Measurements from ENCODE around the gene MINDY2.

MINDY2 gene

GRCh38 chr15:58862326-58862725 lies 91.2 kb downstream of the MINDY2 start:
- Histone ChIP-seq H3K27me3 (ENCODE audit: control insufficient read depth, insufficient read depth, low read length) (no peaks in the 10 kb centered on the region; the same call in 1 of the 2 replicates), H3K4me3 (ENCODE audit: low read length) (no peak overlapping the region), H3K36me3 (ENCODE audit: control insufficient read depth, insufficient read depth, low read length) (no peaks in the 10 kb centered on the region), H3K4me1 (ENCODE audit: control insufficient read depth, insufficient read depth, low read length) (peaks cover 4% of the 10 kb centered on the region), H3K27ac (ENCODE audit: low read length) (no peak overlapping the region), H3K9me3 (ENCODE audit: control insufficient read depth, insufficient read depth, low read length) (no peaks in the 10 kb centered on the region)
- no peak for DNase-seq (ENCODE audit: low read depth, low spot score)
- no CpG with 5 or more reads among the region's 2 CpGs for WGBS (ENCODE audit: insufficient coverage, insufficient read length)

- no CpG with 5 or more reads among the region's 54 CpGs for WGBS (ENCODE audit: insufficient coverage, insufficient read length)
- Histone ChIP-seq H3K36me3 (ENCODE audit: control insufficient read depth, insufficient read depth, low read length) (no peaks in the 10 kb centered on the region), H3K27me3 (ENCODE audit: control insufficient read depth, insufficient read depth, low read length) (no peaks in the 10 kb centered on the region; the same call in 1 of the 2 replicates), H3K4me1 (ENCODE audit: control insufficient read depth, insufficient read depth, low read length) (peaks cover 4% of the 10 kb centered on the region), H3K4me3 (ENCODE audit: low read length) (peak overlapping the region; percentile 20; the same call in 1 of the 2 replicates), H3K27ac (ENCODE audit: low read length) (no peak overlapping the region), H3K9me3 (ENCODE audit: control insufficient read depth, insufficient read depth, low read length) (no peaks in the 10 kb centered on the region)
- DNase-seq (ENCODE audit: low read depth, low spot score), result peak; percentile 22
Measured at GRCh38 chr15:58864602-58865424, 93.7 kb downstream of the MINDY2 start.

GRCh38 chr15:58865425-58865880 lies 94.4 kb downstream of the MINDY2 start:
- no peak for DNase-seq (ENCODE audit: low read depth, low spot score)
- H3K4me1 ChIP-seq (ENCODE audit: control insufficient read depth, insufficient read depth, low read length), result peaks cover 4% of the 10 kb centered on the region
- no peaks in the 10 kb centered on the region; the same call in 1 of the 2 replicates for H3K27me3 ChIP-seq (ENCODE audit: control insufficient read depth, insufficient read depth, low read length)
- no CpG with 5 or more reads among the region's 15 CpGs for WGBS (ENCODE audit: insufficient coverage, insufficient read length)
- H3K27ac ChIP-seq (ENCODE audit: low read length), result no peak overlapping the region
- H3K9me3 ChIP-seq (ENCODE audit: control insufficient read depth, insufficient read depth, low read length), result no peaks in the 10 kb centered on the region
- H3K4me3 ChIP-seq (ENCODE audit: low read length), result peak overlapping the region; percentile 20; the same call in 1 of the 2 replicates
- no peaks in the 10 kb centered on the region for H3K36me3 ChIP-seq (ENCODE audit: control insufficient read depth, insufficient read depth, low read length)

GRCh38 chr15:58867926-58868325 lies 96.8 kb downstream of the MINDY2 start:
- no CpG with 5 or more reads among the region's 4 CpGs for WGBS (ENCODE audit: insufficient coverage, insufficient read length)
- Histone ChIP-seq H3K4me3 (ENCODE audit: low read length) (no peak overlapping the region), H3K27me3 (ENCODE audit: control insufficient read depth, insufficient read depth, low read length) (no peaks in the 10 kb centered on the region; the same call in 1 of the 2 replicates), H3K36me3 (ENCODE audit: control insufficient read depth, insufficient read depth, low read length) (no peaks in the 10 kb centered on the region), H3K4me1 (ENCODE audit: control insufficient read depth, insufficient read depth, low read length) (peaks cover 4% of the 10 kb centered on the region), H3K9me3 (ENCODE audit: control insufficient read depth, insufficient read depth, low read length) (no peaks in the 10 kb centered on the region), H3K27ac (ENCODE audit: low read length) (no peak overlapping the region)
- no peak for DNase-seq (ENCODE audit: low read depth, low spot score)

GRCh38 chr15:58870451-58870850 lies 99.3 kb downstream of the MINDY2 start:
- no peak overlapping the region for H3K4me3 ChIP-seq (ENCODE audit: low read length)
- H3K27me3 ChIP-seq (ENCODE audit: control insufficient read depth, insufficient read depth, low read length), result no peaks in the 10 kb centered on the region
- H3K9me3 ChIP-seq (ENCODE audit: control insufficient read depth, insufficient read depth, low read length), result no peaks in the 10 kb centered on the region
- no peaks in the 10 kb centered on the region for H3K4me1 ChIP-seq (ENCODE audit: control insufficient read depth, insufficient read depth, low read length)
- DNase-seq (ENCODE audit: low read depth, low spot score), result no peak
- H3K27ac ChIP-seq (ENCODE audit: low read length), result no peak overlapping the region
- H3K36me3 ChIP-seq (ENCODE audit: control insufficient read depth, insufficient read depth, low read length), result no peaks in the 10 kb centered on the region
- WGBS (ENCODE audit: insufficient coverage, insufficient read length), result no CpG with 5 or more reads among the region's 4 CpGs

- Histone ChIP-seq H3K4me3 (ENCODE audit: low read length) (no peak overlapping the region), H3K27ac (ENCODE audit: low read length) (no peak overlapping the region), H3K27me3 (ENCODE audit: control insufficient read depth, insufficient read depth, low read length) (no peaks in the 10 kb centered on the region), H3K4me1 (ENCODE audit: control insufficient read depth, insufficient read depth, low read length) (no peaks in the 10 kb centered on the region), H3K36me3 (ENCODE audit: control insufficient read depth, insufficient read depth, low read length) (no peaks in the 10 kb centered on the region; the same call in 1 of the 2 replicates), H3K9me3 (ENCODE audit: control insufficient read depth, insufficient read depth, low read length) (no peaks in the 10 kb centered on the region)
- WGBS (ENCODE audit: insufficient coverage, insufficient read length), result no CpG with 5 or more reads among the region's 1 CpG
- DNase-seq (ENCODE audit: low read depth, low spot score), result no peak
Measured at GRCh38 chr15:58873267-58873666, 102.2 kb downstream of the MINDY2 start.

GRCh38 chr15:58875343-58875742 lies 104.2 kb downstream of the MINDY2 start:
- Histone ChIP-seq H3K27me3 (ENCODE audit: control insufficient read depth, insufficient read depth, low read length) (no peaks in the 10 kb centered on the region), H3K9me3 (ENCODE audit: control insufficient read depth, insufficient read depth, low read length) (no peaks in the 10 kb centered on the region), H3K4me1 (ENCODE audit: control insufficient read depth, insufficient read depth, low read length) (no peaks in the 10 kb centered on the region), H3K36me3 (ENCODE audit: control insufficient read depth, insufficient read depth, low read length) (peaks cover 4% of the 10 kb centered on the region), H3K4me3 (ENCODE audit: low read length) (no peak overlapping the region), H3K27ac (ENCODE audit: low read length) (no peak overlapping the region)
- no peak for DNase-seq (ENCODE audit: low read depth, low spot score)

- H3K27ac ChIP-seq (ENCODE audit: low read length), result no peak overlapping the region
- peaks cover 12% of the 10 kb centered on the region for H3K36me3 ChIP-seq (ENCODE audit: control insufficient read depth, insufficient read depth, low read length)
- H3K9me3 ChIP-seq (ENCODE audit: control insufficient read depth, insufficient read depth, low read length), result no peaks in the 10 kb centered on the region
- H3K4me1 ChIP-seq (ENCODE audit: control insufficient read depth, insufficient read depth, low read length), result no peaks in the 10 kb centered on the region
- no peak for DNase-seq (ENCODE audit: low read depth, low spot score)
- 100% methylated on average over 1 of the region's 7 CpGs for WGBS (ENCODE audit: insufficient coverage, insufficient read length)
- H3K4me3 ChIP-seq (ENCODE audit: low read length), result no peak overlapping the region
- H3K27me3 ChIP-seq (ENCODE audit: control insufficient read depth, insufficient read depth, low read length), result no peaks in the 10 kb centered on the region
Measured at GRCh38 chr15:58876306-58877106, 105.4 kb downstream of the MINDY2 start.

GRCh38 chr15:58877999-58878825 lies 107.1 kb downstream of the MINDY2 start:
- Histone ChIP-seq H3K27ac (ENCODE audit: low read length) (no peak overlapping the region), H3K4me1 (ENCODE audit: control insufficient read depth, insufficient read depth, low read length) (no peaks in the 10 kb centered on the region), H3K27me3 (ENCODE audit: control insufficient read depth, insufficient read depth, low read length) (no peaks in the 10 kb centered on the region), H3K9me3 (ENCODE audit: control insufficient read depth, insufficient read depth, low read length) (no peaks in the 10 kb centered on the region), H3K4me3 (ENCODE audit: low read length) (no peak overlapping the region), H3K36me3 (ENCODE audit: control insufficient read depth, insufficient read depth, low read length) (peaks cover 22% of the 10 kb centered on the region)
- no peak for DNase-seq (ENCODE audit: low read depth, low spot score)
- WGBS (ENCODE audit: insufficient coverage, insufficient read length), result no CpG with 5 or more reads among the region's 12 CpGs

GRCh38 chr15:58880320-58880719 lies 109.2 kb downstream of the MINDY2 start:
- H3K27me3 ChIP-seq (ENCODE audit: control insufficient read depth, insufficient read depth, low read length), result no peaks in the 10 kb centered on the region
- whole genome bisulfite sequencing (ENCODE audit: insufficient coverage, insufficient read length), result no CpG with 5 or more reads among the region's 3 CpGs
- H3K4me3 ChIP-seq (ENCODE audit: low read length), result no peak overlapping the region
- no peak for DNase-seq (ENCODE audit: low read depth, low spot score)
- peaks cover 31% of the 10 kb centered on the region for H3K36me3 ChIP-seq (ENCODE audit: control insufficient read depth, insufficient read depth, low read length)
- H3K4me1 ChIP-seq (ENCODE audit: control insufficient read depth, insufficient read depth, low read length), result no peaks in the 10 kb centered on the region
- H3K9me3 ChIP-seq (ENCODE audit: control insufficient read depth, insufficient read depth, low read length), result no peaks in the 10 kb centered on the region
- no peak overlapping the region for H3K27ac ChIP-seq (ENCODE audit: low read length)

Measured in iPS DF 6.9 (cell line).